IPS-18a (cell line): Measurements from ENCODE around the gene CACNG1.

Experiments used
- H3K27ac ChIP-seq: one replicate; pipeline ENCODE4 v1.5.1; 2013; ENCODE audit warnings: low read length
- H3K27me3 ChIP-seq: one replicate; pipeline ENCODE4 v1.6.1; 2013; ENCODE audit warnings: mild to moderate bottlenecking, low read length; ENCODE audit not compliant: control insufficient read depth, insufficient read depth
- H3K36me3 ChIP-seq: one replicate; pipeline ENCODE4 v1.6.1; 2013; ENCODE audit warnings: low read depth, low read length; ENCODE audit not compliant: control insufficient read depth
- H3K4me1 ChIP-seq: one replicate; pipeline ENCODE4 v1.6.1; 2013; ENCODE audit warnings: low read depth, low read length; ENCODE audit not compliant: control insufficient read depth
- H3K4me3 ChIP-seq: one replicate; pipeline ENCODE4 v1.5.1; 2013; ENCODE audit warnings: low read length
- H3K9ac ChIP-seq: one replicate; pipeline ENCODE4 v1.6.1; 2013; ENCODE audit warnings: mild to moderate bottlenecking, low read length, moderate library complexity
- H3K9me3 ChIP-seq: one replicate; pipeline ENCODE4 v1.6.1; 2013; ENCODE audit warnings: low read depth, low read length; ENCODE audit not compliant: control insufficient read depth

The CACNG1 gene

DNA sequence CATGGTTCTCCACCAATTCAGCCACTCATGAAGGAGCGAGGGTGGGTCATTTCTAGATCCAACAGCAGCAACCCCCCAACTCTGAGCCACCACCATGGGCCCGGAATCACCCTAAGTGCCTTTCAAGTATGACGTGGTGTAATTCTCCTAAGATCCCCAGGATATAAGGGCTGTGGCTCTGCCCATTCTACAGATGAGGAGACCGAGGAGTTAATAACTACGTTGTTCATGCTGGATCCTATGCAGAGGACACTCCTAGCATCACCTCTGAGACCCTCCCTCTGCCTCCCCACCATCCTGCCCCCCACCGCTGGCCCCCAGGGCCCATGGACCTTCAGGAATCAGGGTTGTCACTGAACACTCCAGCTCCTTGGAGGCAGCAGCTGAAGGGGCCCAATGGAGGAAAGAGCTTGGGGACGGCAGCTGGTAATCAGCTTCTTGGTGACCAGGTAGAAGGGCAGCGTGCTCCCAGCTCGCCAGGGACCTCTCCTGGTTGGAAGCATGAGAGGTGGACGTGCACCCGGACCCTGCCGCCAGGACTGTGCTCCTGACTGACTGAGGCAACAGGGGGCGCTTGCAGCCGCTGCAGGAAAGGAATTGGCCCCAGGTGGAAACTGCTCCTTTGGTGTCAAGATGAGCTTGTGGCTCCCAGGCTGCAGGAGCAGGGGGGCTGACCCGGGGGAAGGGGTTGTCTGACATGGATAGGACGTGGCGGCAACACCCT is 28.2 kb upstream of the CACNG1 start:
- Histone ChIP-seq H3K4me3 (no peak overlapping the region), H3K27me3 (no peaks in the 10 kb centered on the region), H3K27ac (no peak overlapping the region), H3K4me1 (no peaks in the 10 kb centered on the region), H3K9ac (no peak overlapping the region), H3K36me3 (no peaks in the 10 kb centered on the region), H3K9me3 (no peaks in the 10 kb centered on the region)

DNA sequence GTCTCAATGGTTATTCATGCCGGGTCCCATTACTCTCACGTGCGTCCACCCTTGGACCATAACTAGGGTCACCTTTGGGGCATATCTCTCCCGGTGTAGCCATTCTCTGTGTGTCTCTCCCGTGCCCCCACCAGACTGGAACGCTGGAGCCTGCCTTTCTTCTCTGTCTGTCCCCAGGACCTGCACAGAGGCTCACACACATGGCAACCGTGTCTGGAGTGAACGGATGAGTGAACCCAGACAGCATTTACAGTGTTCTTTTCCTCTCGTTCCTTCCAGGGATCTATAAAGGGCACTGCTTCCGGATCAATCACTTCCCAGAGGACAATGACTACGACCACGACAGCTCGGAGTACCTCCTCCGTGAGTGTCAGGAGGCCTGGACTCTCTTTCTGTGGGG is 26.4 kb upstream of the CACNG1 start:
- no peak overlapping the region for H3K4me3 ChIP-seq
- no peaks in the 10 kb centered on the region for H3K4me1 ChIP-seq
- H3K27ac ChIP-seq, result no peak overlapping the region

DNA sequence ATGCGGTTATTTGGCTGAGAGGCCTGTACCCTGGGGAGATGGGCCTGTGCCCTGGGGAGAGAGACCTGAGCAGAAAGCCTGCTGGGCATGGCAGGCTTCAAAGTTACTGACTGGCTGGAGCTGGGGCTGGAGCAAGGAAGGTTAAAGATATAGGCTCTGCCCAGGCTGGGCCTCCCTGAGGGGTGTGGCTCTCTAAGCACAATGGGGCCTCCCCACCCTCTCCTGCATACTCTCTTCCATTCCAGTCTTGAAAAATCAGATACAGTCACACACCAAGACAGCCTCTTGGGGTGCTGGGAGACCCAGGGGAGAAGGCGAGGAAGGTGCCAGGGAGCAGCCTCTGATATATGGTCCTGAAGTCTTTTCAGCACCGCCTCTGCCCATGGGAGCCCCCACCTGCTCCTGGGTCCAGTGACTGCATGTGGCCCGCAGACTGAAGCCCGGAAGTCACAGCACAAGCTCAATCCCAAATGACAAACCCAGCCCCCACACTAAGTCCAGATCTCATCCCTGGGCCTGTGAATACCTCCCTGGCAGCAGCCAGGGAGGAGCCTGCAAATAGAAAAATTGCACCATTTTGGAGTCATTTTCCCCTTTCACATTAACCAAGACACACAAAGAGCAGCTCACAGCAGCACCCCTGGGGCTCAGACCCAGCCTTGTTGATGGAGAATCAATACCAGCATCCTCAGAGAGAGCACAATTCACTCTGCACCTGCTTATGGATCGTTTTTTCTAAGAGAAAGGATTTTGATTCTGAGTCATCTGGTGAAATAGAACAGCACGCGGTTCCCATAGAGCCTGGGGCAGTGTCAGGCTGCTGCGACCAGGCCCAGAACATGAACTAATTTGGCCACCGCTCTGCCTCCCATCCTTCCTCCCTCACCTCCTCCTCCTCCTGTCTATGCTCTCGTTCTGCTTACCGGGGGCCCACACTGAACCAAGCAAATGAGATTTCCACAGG is 25.6 kb upstream of the CACNG1 start:
- H3K4me1 ChIP-seq, result no peaks in the 10 kb centered on the region
- H3K27ac ChIP-seq, result no peak overlapping the region
- H3K27me3 ChIP-seq, result no peaks in the 10 kb centered on the region
- no peaks in the 10 kb centered on the region for H3K9me3 ChIP-seq
- no peaks in the 10 kb centered on the region for H3K36me3 ChIP-seq
- no peak overlapping the region for H3K4me3 ChIP-seq
- H3K9ac ChIP-seq, result no peak overlapping the region

More for the DNA sequence above, 26.4 kb upstream of the CACNG1 start:
- Histone ChIP-seq H3K36me3 (no peaks in the 10 kb centered on the region), H3K27me3 (no peaks in the 10 kb centered on the region), H3K9me3 (no peaks in the 10 kb centered on the region), H3K9ac (no peak overlapping the region)

DNA sequence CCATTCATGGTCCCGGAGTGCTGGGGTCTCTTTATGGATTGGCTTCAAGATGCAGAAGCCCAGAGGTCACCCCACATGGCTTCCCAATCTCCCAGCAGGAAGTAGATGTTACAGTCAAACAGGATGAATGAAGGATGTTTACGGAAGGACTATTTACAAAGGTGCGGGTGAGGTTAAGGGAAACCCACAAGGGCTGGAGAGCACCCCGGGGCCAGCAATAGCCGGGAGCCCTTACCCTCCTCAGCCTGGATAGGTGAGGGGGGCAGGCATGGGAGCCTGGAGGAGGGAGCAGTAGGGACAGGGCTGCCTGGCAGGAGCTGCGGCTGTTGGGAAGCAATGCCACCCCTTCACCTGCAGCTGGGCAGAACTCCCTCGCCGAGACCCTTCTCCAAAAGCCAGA is 24.5 kb upstream of the CACNG1 start:
- H3K4me1 ChIP-seq, result no peaks in the 10 kb centered on the region
- no peaks in the 10 kb centered on the region for H3K9me3 ChIP-seq
- no peak overlapping the region for H3K9ac ChIP-seq
- no peaks in the 10 kb centered on the region for H3K27me3 ChIP-seq
- H3K36me3 ChIP-seq, result no peaks in the 10 kb centered on the region
- no peak overlapping the region for H3K27ac ChIP-seq
- H3K4me3 ChIP-seq, result no peak overlapping the region

DNA sequence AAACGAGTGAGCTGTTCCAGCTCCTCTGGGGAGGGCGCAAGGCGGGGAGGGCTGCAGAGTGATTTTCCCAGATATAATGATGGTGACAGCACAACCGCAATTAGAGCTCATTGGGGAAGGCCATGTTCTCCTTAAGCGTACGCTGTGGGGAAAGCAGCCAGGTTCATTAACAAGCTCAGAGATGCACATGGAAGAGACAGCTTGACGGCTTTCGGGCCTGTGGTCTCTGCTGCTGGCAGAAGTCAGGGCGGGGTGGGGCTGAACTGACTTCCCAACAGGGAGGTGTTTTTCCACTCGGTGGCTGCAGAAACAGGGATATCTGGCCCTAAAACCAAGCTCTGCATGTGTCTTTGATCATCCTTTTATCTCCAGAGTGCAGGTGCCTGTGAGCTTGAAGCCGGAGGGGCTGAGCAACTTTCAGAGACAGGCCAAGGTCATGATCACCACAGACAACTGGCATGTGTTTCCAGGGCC is 24.0 kb upstream of the CACNG1 start:
- H3K9me3 ChIP-seq, result no peaks in the 10 kb centered on the region
- no peaks in the 10 kb centered on the region for H3K27me3 ChIP-seq
- no peak overlapping the region for H3K27ac ChIP-seq
- H3K4me3 ChIP-seq, result no peak overlapping the region
- H3K9ac ChIP-seq, result no peak overlapping the region
- H3K4me1 ChIP-seq, result no peaks in the 10 kb centered on the region
- no peaks in the 10 kb centered on the region for H3K36me3 ChIP-seq

DNA sequence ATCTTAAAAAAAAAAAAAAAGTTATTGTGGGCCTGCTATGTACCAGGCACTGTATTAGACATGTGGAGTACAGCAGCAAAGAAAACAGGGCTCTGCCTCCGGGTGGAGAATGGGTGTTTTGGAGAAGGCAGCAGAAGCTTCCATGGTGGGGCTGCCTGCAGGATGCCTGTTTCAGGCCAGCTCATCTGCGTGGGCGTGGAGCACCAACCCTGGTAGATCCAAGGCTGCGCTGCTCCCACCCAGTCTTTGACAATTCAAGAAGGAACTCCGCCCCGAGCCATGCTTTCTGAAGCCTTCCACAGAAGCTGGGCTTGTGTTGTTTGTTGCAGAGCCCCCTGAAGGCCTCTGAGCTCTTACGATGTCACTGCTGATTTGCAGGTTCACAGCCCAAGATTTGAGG is 23.2 kb upstream of the CACNG1 start:
- Histone ChIP-seq H3K36me3 (no peaks in the 10 kb centered on the region), H3K4me3 (no peak overlapping the region), H3K9ac (no peak overlapping the region), H3K27me3 (no peaks in the 10 kb centered on the region), H3K27ac (no peak overlapping the region), H3K4me1 (no peaks in the 10 kb centered on the region), H3K9me3 (no peaks in the 10 kb centered on the region)

GRCh38 chr17:67021743-67022450 is 22.5 kb upstream of the CACNG1 start:
- no peak overlapping the region for H3K9ac ChIP-seq
- H3K9me3 ChIP-seq, result no peaks in the 10 kb centered on the region
- no peaks in the 10 kb centered on the region for H3K36me3 ChIP-seq
- no peak overlapping the region for H3K27ac ChIP-seq
- H3K4me3 ChIP-seq, result no peak overlapping the region
- no peaks in the 10 kb centered on the region for H3K27me3 ChIP-seq
- no peaks in the 10 kb centered on the region for H3K4me1 ChIP-seq

DNA sequence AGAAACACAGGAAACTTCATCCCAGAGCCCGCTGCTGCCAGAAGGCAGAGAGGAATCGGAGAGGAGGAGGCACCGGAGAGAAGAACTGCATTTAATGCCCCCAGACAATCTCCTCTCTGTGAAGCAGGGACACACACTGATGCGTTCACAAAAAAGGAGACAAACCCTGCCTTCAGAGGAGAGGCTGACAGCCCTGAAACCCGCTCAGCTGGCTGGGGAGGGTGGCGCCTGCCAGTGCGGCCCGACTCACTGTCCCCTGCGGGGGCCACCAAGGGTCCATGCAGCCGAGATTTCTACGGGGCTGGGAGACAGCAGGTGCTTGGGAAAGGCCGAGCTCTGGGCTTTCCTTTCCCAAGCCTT is 21.9 kb upstream of the CACNG1 start:
- H3K9ac ChIP-seq, result no peak overlapping the region
- no peak overlapping the region for H3K4me3 ChIP-seq
- H3K9me3 ChIP-seq, result no peaks in the 10 kb centered on the region
- H3K36me3 ChIP-seq, result no peaks in the 10 kb centered on the region
- no peaks in the 10 kb centered on the region for H3K4me1 ChIP-seq
- H3K27ac ChIP-seq, result no peak overlapping the region
- no peaks in the 10 kb centered on the region for H3K27me3 ChIP-seq

DNA sequence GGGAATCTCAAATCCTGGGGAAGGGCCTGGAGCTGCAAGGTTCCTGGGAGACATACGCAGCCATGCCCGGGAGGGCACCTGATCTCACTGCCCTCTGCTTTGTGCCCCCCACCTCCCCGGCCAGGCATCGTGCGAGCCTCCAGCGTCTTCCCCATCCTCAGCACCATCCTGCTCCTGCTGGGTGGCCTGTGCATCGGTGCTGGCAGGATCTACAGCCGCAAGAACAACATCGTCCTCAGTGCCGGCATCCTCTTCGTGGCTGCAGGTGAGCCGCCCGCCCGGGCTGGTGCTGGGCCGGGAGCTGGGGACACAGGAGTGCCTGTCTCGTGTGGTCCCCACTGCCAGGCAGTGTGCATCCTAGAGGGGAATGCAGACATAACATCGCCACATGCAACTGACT is 19.6 kb upstream of the CACNG1 start:
- H3K27ac ChIP-seq, result no peak overlapping the region
- H3K4me1 ChIP-seq, result no peaks in the 10 kb centered on the region
- no peak overlapping the region for H3K4me3 ChIP-seq
- no peak overlapping the region for H3K9ac ChIP-seq
- H3K9me3 ChIP-seq, result no peaks in the 10 kb centered on the region
- H3K36me3 ChIP-seq, result no peaks in the 10 kb centered on the region
- no peaks in the 10 kb centered on the region for H3K27me3 ChIP-seq

GRCh38 chr17:67025216-67025792 is 19.1 kb upstream of the CACNG1 start:
- H3K9me3 ChIP-seq, result no peaks in the 10 kb centered on the region
- H3K4me1 ChIP-seq, result no peaks in the 10 kb centered on the region
- H3K27ac ChIP-seq, result no peak overlapping the region
- no peak overlapping the region for H3K4me3 ChIP-seq
- no peaks in the 10 kb centered on the region for H3K27me3 ChIP-seq
- H3K9ac ChIP-seq, result no peak overlapping the region
- H3K36me3 ChIP-seq, result no peaks in the 10 kb centered on the region

DNA sequence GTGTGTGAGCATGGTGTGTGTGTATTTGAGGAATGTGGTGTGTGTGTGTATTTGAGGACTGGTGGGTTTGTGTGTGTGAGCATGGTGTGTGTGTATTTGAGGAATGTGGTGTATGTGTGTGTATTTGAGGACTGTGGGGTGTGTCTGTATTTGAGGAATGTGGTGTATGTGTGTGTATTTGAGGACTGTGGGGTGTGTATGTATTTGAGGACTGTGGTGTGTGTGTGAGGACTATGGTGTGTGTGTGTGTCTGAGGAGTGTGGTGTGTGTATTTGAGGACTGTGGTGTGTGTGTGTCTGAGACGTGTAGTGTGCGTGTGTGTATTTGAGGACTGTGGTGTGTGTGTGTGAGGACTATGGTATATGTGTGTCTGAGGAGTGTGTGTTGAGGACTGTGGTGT is 18.0 kb upstream of the CACNG1 start:
- H3K4me1 ChIP-seq, result no peaks in the 10 kb centered on the region
- no peaks in the 10 kb centered on the region for H3K27me3 ChIP-seq
- H3K4me3 ChIP-seq, result no peak overlapping the region

More for the DNA sequence above, 18.0 kb upstream of the CACNG1 start:
- Histone ChIP-seq H3K9me3 (no peaks in the 10 kb centered on the region), H3K27ac (no peak overlapping the region), H3K36me3 (no peaks in the 10 kb centered on the region), H3K9ac (no peak overlapping the region)
